MM.1S (cell line): ENCODE data around the gene ITCH.
A peak's percentile ranks its signal among the peaks of the same experiment; 100 is the strongest.
"Not testable (repeated sequence)": the region's sequence is repeated elsewhere in the genome, so short reads cannot be mapped to it uniquely, and the experiment has no call there.

Source experiments
- DNase-seq: peaks from one replicate; pipeline ENCODE4 v3.0.0-alpha.2; 2015
- H2AFZ ChIP-seq: fragments of 300-600 bp; sonication (generic); 2 replicates; pipeline ENCODE4 v1.6.0; 2016; ENCODE audit warnings: antibody characterized with exemption, low read length
- H3F3A ChIP-seq: fragments of 300-600 bp; sonication (generic); 2 replicates; pipeline ENCODE4 v1.6.1; 2016; ENCODE audit warnings: mild to moderate bottlenecking, antibody characterized with exemption, low read length, moderate library complexity, mixed read lengths; ENCODE audit not compliant: insufficient read depth
- H3K27ac ChIP-seq: fragments of 300-600 bp; sonication (generic); 2 replicates; pipeline ENCODE4 v1.5.1; 2016; ENCODE audit warnings: mild to moderate bottlenecking, low read length
- H3K27me3 ChIP-seq: fragments of 300-600 bp; sonication (generic); replicated peaks from 2 replicates; pipeline ENCODE4 v1.6.0; 2016; ENCODE audit warnings: low read length; ENCODE audit not compliant: insufficient read depth
- H3K36me3 ChIP-seq: fragments of 300-600 bp; sonication (generic); replicated peaks from 2 replicates; pipeline ENCODE4 v1.6.1; 2016; ENCODE audit warnings: mild to moderate bottlenecking, low read length, mixed read lengths; ENCODE audit not compliant: insufficient read depth
- H3K4me1 ChIP-seq: fragments of 300-600 bp; sonication (generic); 2 replicates; pipeline ENCODE4 v1.6.1; 2016; ENCODE audit warnings: low read length, mixed read lengths
- H3K4me2 ChIP-seq: fragments of 300-600 bp; sonication (generic); 2 replicates; pipeline ENCODE4 v1.6.0; 2016; ENCODE audit warnings: low read depth, low read length
- H3K4me3 ChIP-seq: fragments of 300-600 bp; sonication (generic); 2 replicates; pipeline ENCODE4 v1.5.1; 2016; ENCODE audit warnings: low read length, mixed read lengths
- H3K79me2 ChIP-seq: fragments of 300-600 bp; sonication (generic); 2 replicates; pipeline ENCODE4 v1.6.1; 2016; ENCODE audit warnings: mixed run types, low read length, mixed read lengths
- H3K9ac ChIP-seq: fragments of 300-600 bp; sonication (generic); 2 replicates; pipeline ENCODE4 v1.6.1; 2016; ENCODE audit warnings: low read length, mixed read lengths
- H3K9me2 ChIP-seq: fragments of 300-600 bp; sonication (generic); replicated peaks from 2 replicates; pipeline ENCODE4 v1.6.1; 2016; ENCODE audit warnings: mild to moderate bottlenecking, low read length, mixed read lengths; ENCODE audit not compliant: insufficient read depth
- H3K9me3 ChIP-seq: fragments of 300-600 bp; sonication (generic); replicated peaks from 2 replicates; pipeline ENCODE4 v1.6.1; 2016; ENCODE audit warnings: mild to moderate bottlenecking, low read length, mixed read lengths; ENCODE audit not compliant: insufficient read depth
- H4K20me1 ChIP-seq: fragments of 300-600 bp; sonication (generic); 2 replicates; pipeline ENCODE4 v1.6.1; 2016; ENCODE audit warnings: mild to moderate bottlenecking, low read length, moderate library complexity, mixed read lengths; ENCODE audit not compliant: insufficient read depth
- EZH2 ChIP-seq: fragments of 300-600 bp; sonication (generic); optimal IDR thresholded peaks from 2 replicates; pipeline ENCODE3; 2017; ENCODE audit warnings: low read depth, mild to moderate bottlenecking, antibody characterized with exemption, low read length, mixed read lengths
- EZH2phosphoT487 ChIP-seq: fragments of 300-600 bp; sonication (generic); IDR thresholded peaks from 2 replicates; pipeline ENCODE4 v1.6.1; 2018; ENCODE audit warnings: antibody characterized with exemption, low read length
- TF ChIP-seq, protein P1 (sequence below): fragments of 300-600 bp; sonication (generic); IDR thresholded peaks from 2 replicates; pipeline ENCODE4 v1.5.1; 2016; ENCODE audit warnings: antibody characterized with exemption, low read length, mixed read lengths

The ITCH gene

DNA sequence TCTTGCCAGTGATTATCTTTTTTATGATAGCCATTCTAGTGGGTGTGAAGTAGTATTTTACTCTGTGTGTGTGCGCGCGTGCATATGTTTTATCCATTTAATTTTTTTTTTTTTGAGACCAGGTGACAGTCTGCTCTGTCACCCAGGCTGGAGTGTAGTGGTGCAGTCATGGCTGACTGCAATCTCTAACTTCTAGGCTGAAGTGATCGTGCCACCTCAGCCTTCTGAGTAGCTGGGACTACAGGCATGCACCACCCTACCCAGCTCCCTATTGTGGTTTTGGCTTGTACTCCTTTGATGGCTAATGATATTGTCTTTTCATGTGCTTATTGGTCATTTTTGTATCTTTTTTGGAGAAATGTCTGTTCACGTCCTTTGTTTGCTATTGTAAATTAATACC is 33.3 kb downstream of the ITCH start:
- Histone ChIP-seq H3K79me2 (peaks cover 94% of the 10 kb centered on the region), H3K9me2 (no peaks in the 10 kb centered on the region), H3K9ac (no peak overlapping the region), H3K4me2 (no peak overlapping the region), H3K27me3 (no peaks in the 10 kb centered on the region), H3K27ac (no peak overlapping the region), H2AFZ (no peak overlapping the region), H3K36me3 (no peaks in the 10 kb centered on the region; the same call in 1 of the 2 replicates), H3K9me3 (no peaks in the 10 kb centered on the region), H3K4me3 (no peak overlapping the region), H3F3A (peaks cover 3% of the 10 kb centered on the region), H3K4me1 (peaks cover 12% of the 10 kb centered on the region), H4K20me1 (no peaks in the 10 kb centered on the region)
- TF ChIP-seq, protein P1, sequence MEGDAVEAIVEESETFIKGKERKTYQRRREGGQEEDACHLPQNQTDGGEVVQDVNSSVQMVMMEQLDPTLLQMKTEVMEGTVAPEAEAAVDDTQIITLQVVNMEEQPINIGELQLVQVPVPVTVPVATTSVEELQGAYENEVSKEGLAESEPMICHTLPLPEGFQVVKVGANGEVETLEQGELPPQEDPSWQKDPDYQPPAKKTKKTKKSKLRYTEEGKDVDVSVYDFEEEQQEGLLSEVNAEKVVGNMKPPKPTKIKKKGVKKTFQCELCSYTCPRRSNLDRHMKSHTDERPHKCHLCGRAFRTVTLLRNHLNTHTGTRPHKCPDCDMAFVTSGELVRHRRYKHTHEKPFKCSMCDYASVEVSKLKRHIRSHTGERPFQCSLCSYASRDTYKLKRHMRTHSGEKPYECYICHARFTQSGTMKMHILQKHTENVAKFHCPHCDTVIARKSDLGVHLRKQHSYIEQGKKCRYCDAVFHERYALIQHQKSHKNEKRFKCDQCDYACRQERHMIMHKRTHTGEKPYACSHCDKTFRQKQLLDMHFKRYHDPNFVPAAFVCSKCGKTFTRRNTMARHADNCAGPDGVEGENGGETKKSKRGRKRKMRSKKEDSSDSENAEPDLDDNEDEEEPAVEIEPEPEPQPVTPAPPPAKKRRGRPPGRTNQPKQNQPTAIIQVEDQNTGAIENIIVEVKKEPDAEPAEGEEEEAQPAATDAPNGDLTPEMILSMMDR, result no peak
- TF ChIP-seq EZH2, result no peak
- TF ChIP-seq EZH2phosphoT487, result no peak
- DNase-seq, result no peak

DNA sequence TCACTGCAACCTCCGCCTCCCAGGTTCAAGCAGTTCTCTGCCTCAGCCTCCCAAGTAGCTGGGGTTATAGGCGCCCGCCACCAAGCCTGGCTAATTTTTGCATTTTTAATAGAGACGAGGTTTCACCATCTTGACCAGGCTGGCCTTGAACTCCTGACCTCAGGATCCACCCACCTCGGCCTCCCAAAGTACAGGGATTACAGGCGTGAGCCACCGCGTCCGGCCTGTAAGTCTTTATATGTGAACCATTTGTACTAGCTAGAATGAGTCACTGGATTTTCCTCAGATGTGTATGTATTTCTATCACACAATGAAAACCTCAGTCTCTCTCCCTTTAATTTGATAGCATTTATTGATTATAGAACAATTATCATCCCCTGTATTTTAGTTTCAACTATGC is 34.0 kb downstream of the ITCH start:
- no peaks in the 10 kb centered on the region for H3K27me3 ChIP-seq
- H3K36me3 ChIP-seq, result no peaks in the 10 kb centered on the region; the same call in 1 of the 2 replicates
- H4K20me1 ChIP-seq, result no peaks in the 10 kb centered on the region
- no peak overlapping the region for H3K9ac ChIP-seq
- H2AFZ ChIP-seq, result no peak overlapping the region
- TF ChIP-seq EZH2 (no peak), EZH2phosphoT487 (no peak)
- TF ChIP-seq, protein P1, result no peak
- no peak overlapping the region for H3K27ac ChIP-seq
- H3K4me1 ChIP-seq, result peaks cover 16% of the 10 kb centered on the region
- no peak overlapping the region for H3K4me3 ChIP-seq
- peaks cover 95% of the 10 kb centered on the region for H3K79me2 ChIP-seq
- no peak overlapping the region for H3K4me2 ChIP-seq
- DNase-seq, result no peak
- H3F3A ChIP-seq, result peaks cover 10% of the 10 kb centered on the region
- no peaks in the 10 kb centered on the region for H3K9me2 ChIP-seq
- H3K9me3 ChIP-seq, result no peaks in the 10 kb centered on the region

DNA sequence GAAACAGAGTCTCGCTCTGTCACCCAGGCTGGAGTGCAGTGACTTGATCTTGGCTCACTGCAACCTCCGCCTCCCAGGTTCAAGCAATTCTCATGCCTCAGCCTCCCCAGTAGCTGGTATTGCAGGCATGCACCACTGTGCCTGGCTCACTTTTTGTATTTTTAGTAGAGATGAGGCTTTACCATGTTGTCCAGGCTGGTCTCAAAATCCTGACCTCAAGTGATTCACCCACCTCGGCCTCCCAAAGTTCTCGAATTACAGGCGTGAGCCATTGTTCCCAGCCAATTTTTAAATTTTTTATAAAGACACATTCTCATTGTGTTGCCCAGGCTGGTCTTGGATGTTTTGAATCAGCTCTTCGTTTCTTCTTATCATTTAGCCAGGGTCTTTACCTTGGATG is 37.7 kb downstream of the ITCH start:
- H4K20me1 ChIP-seq, H3K36me3 ChIP-seq, H3K9me2 ChIP-seq, H3K4me3 ChIP-seq, H3K9me3 ChIP-seq, H3K27me3 ChIP-seq, DNase-seq, H2AFZ ChIP-seq: not testable (repeated sequence)
- Histone ChIP-seq H3K79me2 (peaks cover 82% of the 10 kb centered on the region), H3F3A (peaks cover 47% of the 10 kb centered on the region), H3K27ac (peak overlapping the region; percentile 96; the same call in 1 of the 2 replicates), H3K4me2 (peak overlapping the region; percentile 47; the same call in 1 of the 2 replicates), H3K4me1 (peaks cover 46% of the 10 kb centered on the region), H3K9ac (0 out of 2 replicates have a peak overlapping the region, but pooled peaks have one; percentile 3)

DNA sequence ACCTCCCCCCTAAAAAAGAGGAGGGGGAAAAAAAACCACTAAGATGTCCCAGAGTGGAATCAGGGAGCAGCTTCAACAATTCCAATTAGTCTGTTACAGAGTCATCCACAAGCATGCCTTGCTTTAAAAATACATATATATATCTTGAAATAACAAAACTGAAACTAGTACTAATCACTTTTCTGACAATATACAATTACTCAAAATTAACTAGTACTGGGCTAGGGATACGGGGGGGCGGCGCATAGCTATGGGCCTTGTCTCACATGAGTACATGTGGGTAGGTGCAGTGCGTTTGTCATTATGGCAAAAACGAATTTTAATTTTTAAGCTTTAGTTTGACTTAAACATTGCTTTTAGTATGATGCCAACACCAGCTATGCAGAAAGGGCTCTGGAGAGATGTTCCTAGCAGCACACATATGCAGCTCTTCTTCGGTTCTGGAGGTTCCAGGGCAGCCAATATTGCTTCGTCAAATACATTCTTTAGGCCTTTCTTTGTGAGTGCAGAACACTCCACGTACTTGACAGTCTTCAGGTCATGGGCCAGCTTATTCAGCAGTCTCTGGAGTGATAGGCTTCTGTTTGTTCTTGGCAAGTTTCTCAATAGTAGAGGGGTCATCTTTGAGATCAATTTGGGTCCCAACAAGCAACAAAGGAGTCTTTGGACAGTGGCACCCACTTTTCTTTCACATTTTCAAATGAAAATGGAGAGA is 38.8 kb downstream of the ITCH start:
- H3K9me3 ChIP-seq, result no peaks in the 10 kb centered on the region
- peak overlapping the region; percentile 47 for H3K4me2 ChIP-seq
- 0 out of 2 replicates have a peak overlapping the region, but pooled peaks have one; percentile 3 for H3K9ac ChIP-seq
- H3K79me2 ChIP-seq, result peaks cover 84% of the 10 kb centered on the region
- no peaks in the 10 kb centered on the region; the same call in 1 of the 2 replicates for H3K36me3 ChIP-seq
- no peak overlapping the region for H3K4me3 ChIP-seq
- peaks cover 55% of the 10 kb centered on the region for H3K4me1 ChIP-seq
- no peaks in the 10 kb centered on the region for H4K20me1 ChIP-seq
- H3K27ac ChIP-seq, result peak overlapping the region; percentile 96; the same call in 1 of the 2 replicates
- H2AFZ ChIP-seq, result no peak overlapping the region
- TF ChIP-seq, protein P1, result no peak
- TF ChIP-seq EZH2phosphoT487 (no peak), EZH2 (no peak)
- H3K27me3 ChIP-seq, result no peaks in the 10 kb centered on the region
- H3K9me2 ChIP-seq, result no peaks in the 10 kb centered on the region
- DNase-seq, result peak; percentile 14
- H3F3A ChIP-seq, result peaks cover 53% of the 10 kb centered on the region
